Mucosa of descending colon (tissue), 3 donors: Measurements from ENCODE around the gene PCBP1. TPM values are rescaled to one million over a fixed set of nuclear protein-coding genes. Genes with fewer than 3 reads are reported as not detected.
"Not testable (repeated sequence)": the region's sequence is repeated elsewhere in the genome, so short reads cannot be mapped to it uniquely, and the experiment has no call there.

Experiments
- ATAC-seq: fragments of 200-7000 bp; cut with Tn5 transposase; one replicate; pipeline ENCODE4 v1.9.1; 2020; ENCODE audit warnings: mild to moderate bottlenecking, moderate library complexity
- DNase-seq, 3 donors: peaks; one replicate each; pipeline ENCODE4 v3.0.0-alpha.2; 2020
- H3K36me3 ChIP-seq: fragments of 200-600 bp; one replicate; pipeline ENCODE4 v1.8.0; 2021; ENCODE audit warnings: low read depth, mild to moderate bottlenecking
- H3K4me1 ChIP-seq: fragments of 200-600 bp; one replicate; pipeline ENCODE4 v1.8.0; 2021; ENCODE audit warnings: low read depth, mild to moderate bottlenecking
- H3K4me3 ChIP-seq: fragments of 200-600 bp; one replicate; pipeline ENCODE4 v1.8.0; 2021; ENCODE audit warnings: mild to moderate bottlenecking
- H3K9me3 ChIP-seq: fragments of 200-600 bp; one replicate; pipeline ENCODE4 v1.8.0; 2021; ENCODE audit warnings: mild to moderate bottlenecking
- intact Hi-C, 2 donors: fragments of 100-400 bp; cut with DNase I in 1 of 2; cut with micrococcal nuclease in 1 of 2; formaldehyde crosslinking; loops; one replicate each; pipeline versions ENCODE4 v1.11.0 to v1.11.1; 2022; cut with DNase I, micrococcal nuclease
- total RNA-seq, 3 donors: library from RNA; stranded (reverse); fragmentation: NEBNext Ultra II Directional in 2 of 3; extraction: Animal tissue kit (Norgen Biotek cat#: 25700) in 2 of 3; gene quantifications; one replicate each; pipeline versions ENCODE4 v1.2.1 to v1.2.4, GENCODE V29; 2021 to 2023
- TF ChIP-seq, protein P1 (sequence below): fragments of 200-600 bp; IDR thresholded peaks from one replicate; pipeline ENCODE4 v1.8.0; 2022; ENCODE audit warnings: antibody characterized with exemption, mild to moderate bottlenecking
- donor health status: DM: no; HTN: no; CAD: no; lungs with moderate emphysema.
- donor health status: DM: no; HTN: no; CAD: no.
- donor health status: DM: no; HTN: yes; CAD: no.

Gene PCBP1
- total RNA-seq, 3 donors from 2014 or later: 243 to 383 (median 266) TPM

DNA sequence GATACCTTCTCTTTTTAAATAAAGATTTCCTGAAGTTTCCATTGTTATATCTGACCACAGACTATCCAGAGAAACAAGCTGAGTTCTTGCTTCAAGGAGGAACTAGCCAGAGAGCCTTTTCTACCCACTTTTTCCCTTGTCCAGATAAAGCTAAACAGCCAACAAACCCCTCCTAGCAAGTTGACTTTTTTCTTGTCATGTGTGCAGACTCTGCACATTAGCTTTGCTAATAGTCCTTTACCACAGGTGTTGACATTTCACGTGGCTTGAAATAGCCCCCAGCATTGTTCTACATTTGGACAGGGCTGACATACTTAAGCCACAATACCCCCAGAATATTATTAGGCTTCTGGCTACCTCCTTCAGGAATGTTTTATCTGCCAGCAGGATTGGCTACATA lies 40.7 kb downstream of the PCBP1 start:
- Histone ChIP-seq H3K4me1 (peaks cover 25% of the 10 kb centered on the region), H3K4me3 (no peak overlapping the region), H3K36me3 (no peaks in the 10 kb centered on the region), H3K9me3 (no peaks in the 10 kb centered on the region)
- TF ChIP-seq, protein P1, sequence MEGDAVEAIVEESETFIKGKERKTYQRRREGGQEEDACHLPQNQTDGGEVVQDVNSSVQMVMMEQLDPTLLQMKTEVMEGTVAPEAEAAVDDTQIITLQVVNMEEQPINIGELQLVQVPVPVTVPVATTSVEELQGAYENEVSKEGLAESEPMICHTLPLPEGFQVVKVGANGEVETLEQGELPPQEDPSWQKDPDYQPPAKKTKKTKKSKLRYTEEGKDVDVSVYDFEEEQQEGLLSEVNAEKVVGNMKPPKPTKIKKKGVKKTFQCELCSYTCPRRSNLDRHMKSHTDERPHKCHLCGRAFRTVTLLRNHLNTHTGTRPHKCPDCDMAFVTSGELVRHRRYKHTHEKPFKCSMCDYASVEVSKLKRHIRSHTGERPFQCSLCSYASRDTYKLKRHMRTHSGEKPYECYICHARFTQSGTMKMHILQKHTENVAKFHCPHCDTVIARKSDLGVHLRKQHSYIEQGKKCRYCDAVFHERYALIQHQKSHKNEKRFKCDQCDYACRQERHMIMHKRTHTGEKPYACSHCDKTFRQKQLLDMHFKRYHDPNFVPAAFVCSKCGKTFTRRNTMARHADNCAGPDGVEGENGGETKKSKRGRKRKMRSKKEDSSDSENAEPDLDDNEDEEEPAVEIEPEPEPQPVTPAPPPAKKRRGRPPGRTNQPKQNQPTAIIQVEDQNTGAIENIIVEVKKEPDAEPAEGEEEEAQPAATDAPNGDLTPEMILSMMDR: no peak
- DNase-seq (no peak), ATAC-seq (no peak)
- intact Hi-C loops: no loop called here

DNA sequence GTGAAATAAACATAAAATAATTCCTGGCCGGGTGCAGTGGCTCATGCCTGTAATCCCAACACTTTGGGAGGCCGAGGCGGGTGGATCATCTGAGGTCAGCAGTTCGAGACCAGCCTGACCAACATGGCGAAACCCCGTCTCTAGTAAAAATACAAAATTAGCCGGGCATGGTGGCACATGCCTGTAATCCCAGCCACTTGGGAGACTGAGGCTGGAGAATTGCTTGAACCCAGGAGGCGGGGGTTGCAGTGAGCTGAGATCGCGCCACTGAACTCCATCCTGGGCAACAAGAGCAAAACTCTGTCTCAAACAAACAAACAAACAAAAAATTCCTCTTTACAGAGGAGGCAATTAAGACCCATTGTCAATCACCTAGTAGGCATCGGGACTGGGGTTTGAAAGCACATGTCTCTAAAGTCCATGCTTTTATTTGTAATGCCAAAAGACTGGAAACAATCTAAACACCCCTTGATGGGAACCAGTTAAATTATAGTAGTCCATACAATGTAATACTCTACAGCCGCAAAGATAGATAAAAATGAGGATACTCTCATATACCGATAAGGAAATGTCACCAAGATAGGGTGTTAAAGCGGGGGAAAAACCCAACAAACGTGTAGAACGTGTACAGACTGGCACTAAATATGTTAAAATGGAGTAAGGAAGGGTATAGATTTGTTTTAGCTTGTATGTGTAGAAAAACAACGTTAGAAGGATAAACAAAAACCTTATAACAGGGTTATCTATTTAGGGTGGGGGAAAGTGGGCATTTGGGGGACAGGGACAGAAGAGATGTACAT lies 44.3 kb downstream of the PCBP1 start:
- intact Hi-C loops, DNase-seq, H3K9me3 ChIP-seq, H3K36me3 ChIP-seq, ATAC-seq, H3K4me3 ChIP-seq: not testable (repeated sequence)
- H3K4me1 ChIP-seq: peaks cover 31% of the 10 kb centered on the region

DNA sequence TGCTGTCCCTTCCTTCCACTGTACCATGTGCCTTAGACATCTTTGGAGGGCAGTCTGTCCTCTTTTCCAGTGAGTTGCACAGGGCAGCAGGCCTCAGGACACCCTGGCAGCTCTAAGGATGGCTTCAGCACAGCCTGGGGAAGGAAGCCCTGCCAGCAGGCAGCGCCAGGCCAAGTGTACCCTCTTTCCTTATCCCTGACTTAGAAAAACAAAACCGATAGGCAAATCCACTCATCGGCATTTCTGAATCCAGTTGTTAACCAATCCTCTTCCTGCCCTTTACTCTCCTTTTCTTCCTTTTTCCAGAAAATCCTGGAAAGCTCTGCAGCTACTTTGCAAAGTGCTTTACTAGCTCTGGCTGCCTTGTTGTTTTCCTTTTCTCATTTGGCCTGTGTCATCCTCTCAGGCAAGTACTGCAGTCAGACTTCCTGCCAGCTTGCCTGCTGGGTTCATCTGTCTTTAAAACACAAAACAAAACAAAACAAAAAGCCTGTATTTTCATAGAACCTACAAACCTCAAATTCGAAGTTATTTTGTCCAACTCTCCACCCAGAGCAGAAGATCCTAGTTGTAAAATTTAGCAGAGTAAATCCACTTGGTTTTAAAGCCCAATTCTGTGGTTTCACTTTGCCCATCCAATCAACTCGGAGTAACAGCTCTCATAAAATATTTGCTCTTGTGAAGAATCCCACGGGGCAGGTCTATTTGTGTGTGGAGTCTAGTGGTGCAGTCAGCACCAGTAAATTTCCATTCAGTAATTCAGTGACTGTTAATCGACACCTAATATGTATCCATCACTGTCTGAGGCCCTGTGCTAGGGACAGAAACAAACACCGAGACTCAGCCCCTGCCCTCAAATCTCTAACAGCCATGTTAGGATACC lies 45.2 kb downstream of the PCBP1 start:
- peak in 2 of 3 donors; percentile 57 to 59 for DNase-seq
- Histone ChIP-seq H3K9me3 (no peaks in the 10 kb centered on the region), H3K4me3 (no peak overlapping the region), H3K36me3 (no peaks in the 10 kb centered on the region), H3K4me1 (peaks cover 31% of the 10 kb centered on the region)
- intact Hi-C loops: no loop called here
- TF ChIP-seq, protein P1: no peak
- ATAC-seq: peak; percentile 79

DNA sequence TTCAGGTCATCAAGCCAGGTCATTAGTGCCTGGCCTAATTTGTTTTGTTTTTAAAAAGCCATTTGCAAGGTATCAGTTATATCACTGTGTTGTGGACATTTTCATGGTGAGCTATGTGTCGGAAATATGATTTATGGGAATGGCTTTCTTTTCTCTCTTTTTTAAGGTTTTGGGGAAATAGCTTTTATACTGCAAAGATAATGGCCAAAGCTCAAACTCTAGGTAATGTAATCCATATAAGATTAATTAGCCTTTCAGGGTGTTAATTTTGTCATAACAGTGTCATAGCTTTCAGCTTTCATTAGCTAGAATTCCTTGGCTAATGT lies 45.8 kb downstream of the PCBP1 start:
- Histone ChIP-seq H3K4me1 (peaks cover 31% of the 10 kb centered on the region), H3K4me3 (no peak overlapping the region), H3K9me3 (no peaks in the 10 kb centered on the region), H3K36me3 (no peaks in the 10 kb centered on the region)
- no peak for ATAC-seq
- intact Hi-C loops: no loop called here
- DNase-seq: no peak
- TF ChIP-seq, protein P1: no peak

DNA sequence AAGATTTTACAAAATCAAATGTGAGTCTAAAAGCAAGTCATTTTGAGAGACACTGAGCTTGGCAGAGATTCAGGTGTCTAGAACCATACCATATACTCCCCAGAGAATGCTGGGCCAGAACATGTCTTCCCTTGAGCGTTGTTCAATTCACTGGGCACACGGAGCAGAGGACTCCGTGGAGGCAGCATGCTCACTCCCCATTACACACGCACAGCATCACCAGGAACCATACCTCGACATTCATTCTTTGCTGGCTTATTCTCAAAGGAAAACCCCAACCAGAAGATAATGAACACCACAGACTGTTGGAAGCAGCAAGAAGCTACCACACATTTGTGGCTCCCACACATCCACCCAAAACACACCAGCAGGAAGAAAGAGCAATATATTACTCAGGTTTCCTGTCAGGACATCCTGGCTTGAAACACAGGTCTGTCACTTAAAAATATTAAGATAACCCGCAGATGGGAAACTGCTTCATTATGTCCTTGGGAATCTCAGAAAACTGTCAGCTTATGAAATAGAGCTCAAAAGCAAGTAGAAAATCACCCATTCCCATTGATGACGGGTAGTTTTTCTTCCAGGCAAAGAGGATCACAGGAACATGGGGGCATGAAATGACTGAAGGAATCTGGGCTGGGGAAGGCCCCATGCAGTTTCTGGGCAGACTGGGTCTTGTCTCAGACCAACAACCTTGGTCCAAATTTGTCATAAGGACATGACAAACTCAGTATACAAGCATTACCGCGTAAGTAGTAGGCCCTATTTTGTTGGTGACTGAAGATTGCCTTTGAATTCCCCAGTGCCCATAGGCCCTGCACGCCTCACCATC lies 46.4 kb downstream of the PCBP1 start:
- no peak for DNase-seq
- TF ChIP-seq, protein P1: no peak
- no peak for ATAC-seq
- H3K4me3 ChIP-seq: no peak overlapping the region
- intact Hi-C loops: no loop called here
- H3K36me3 ChIP-seq: no peaks in the 10 kb centered on the region
- peaks cover 31% of the 10 kb centered on the region for H3K4me1 ChIP-seq
- H3K9me3 ChIP-seq: no peaks in the 10 kb centered on the region

DNA sequence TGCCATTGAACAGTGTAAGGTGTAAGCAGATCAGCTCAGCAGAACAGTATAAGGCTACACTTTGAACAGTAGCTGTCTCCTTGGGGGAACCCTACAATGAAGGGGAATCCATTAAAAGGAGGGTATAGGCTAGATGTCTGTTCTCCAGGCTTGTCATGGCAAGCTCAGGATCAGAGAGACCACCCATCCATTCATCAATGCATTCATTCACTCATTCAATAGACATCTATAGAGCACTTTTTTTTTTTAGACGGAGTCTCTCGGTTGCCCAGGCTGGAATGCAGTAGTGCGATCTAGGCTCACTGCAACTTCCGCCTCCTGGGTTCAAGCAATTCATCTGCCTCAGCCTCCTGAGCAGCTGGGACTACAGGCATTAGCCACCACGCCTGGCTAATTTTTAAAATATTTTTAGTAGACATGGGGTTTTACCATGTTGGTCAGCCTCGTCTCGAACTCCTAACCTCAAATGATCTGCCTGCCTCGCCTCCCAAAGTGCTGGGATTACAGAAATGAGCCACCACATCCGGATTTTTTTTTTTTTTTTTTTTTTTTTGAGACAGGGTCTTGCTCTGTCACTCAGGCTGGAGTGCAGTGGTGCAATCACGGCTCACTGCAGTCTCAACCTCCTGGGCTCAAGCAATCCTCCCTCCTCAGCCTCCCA lies 47.2 kb downstream of the PCBP1 start:
- H3K4me1 ChIP-seq: peaks cover 31% of the 10 kb centered on the region
- H3K9me3 ChIP-seq, H3K36me3 ChIP-seq, intact Hi-C loops, H3K4me3 ChIP-seq, DNase-seq, ATAC-seq: not testable (repeated sequence)
